Keratinocyte (primary cell): ENCODE measurements around the gene PRR19.

ENCODE experiments used
- CTCF ChIP-seq, 3 experiments: IDR thresholded peaks in 1 of 3; conservative IDR thresholded peaks in 1 of 3; optimal IDR thresholded peaks in 1 of 3; 2 replicates in 2 of 3; 3 replicates in 1 of 3; pipeline versions ENCODE3 to v1.5.1; 2011; ENCODE audit warnings: low read length in 3 of 3, mild to moderate bottlenecking in 3 of 3, moderate library complexity in 2 of 3, control low read depth in 1 of 3, inconsistent platforms in 1 of 3; ENCODE audit not compliant: insufficient read depth in 2 of 3; ENCODE audit errors: extremely low read depth in 1 of 3
- EZH2 ChIP-seq: IDR thresholded peaks from one replicate; pipeline ENCODE4 v1.6.1; 2012; ENCODE audit warnings: inconsistent platforms, mild to moderate bottlenecking, low read length, moderate library complexity

- TF ChIP-seq CTCF (optimal IDR thresholded peaks at IDR 0.05 in 1 of 3, IDR thresholded peaks at IDR 0.05 in 1 of 3, conservative IDR thresholded peaks at IDR 0.05 in 1 of 3; ENCODE audit: extremely low read depth in 1 of 3, insufficient read depth in 2 of 3, low read length in 3 of 3): no peak
- TF ChIP-seq EZH2: no peak
Measured at GRCh38 chr19:42301646-42302203, at the start of gene PRR19.
